ENCODE results near the gene BIN2.
"Not testable (repeated sequence)": the region's sequence is repeated elsewhere in the genome, so short reads cannot be mapped to it uniquely, and the experiment has no call there.

Gene BIN2

GRCh38 chr12:51337336-51337735, 13.4 kb upstream of the BIN2 start:
- not testable (repeated sequence) for H3K4me1 ChIP-seq (ENCODE audit: insufficient read depth, low read length); H3K9me3 ChIP-seq (ENCODE audit: low read length); H3K4me3 ChIP-seq (ENCODE audit: low read length); H2AFZ ChIP-seq (ENCODE audit: low read depth, low read length); H3K27me3 ChIP-seq (ENCODE audit: insufficient read depth, low read length); H3K36me3 ChIP-seq (ENCODE audit: insufficient read depth, low read length)

GRCh38 chr12:51335931-51336330, 12.0 kb upstream of the BIN2 start:
- Histone ChIP-seq H3K27me3 (ENCODE audit: insufficient read depth, low read length) (peaks cover 2% of the 10 kb centered on the region), H2AFZ (ENCODE audit: low read depth, low read length) (no peak overlapping the region), H3K36me3 (ENCODE audit: insufficient read depth, low read length) (no peaks in the 10 kb centered on the region), H3K9me3 (ENCODE audit: low read length) (no peaks in the 10 kb centered on the region), H3K4me1 (ENCODE audit: insufficient read depth, low read length) (no peaks in the 10 kb centered on the region), H3K4me3 (ENCODE audit: low read length) (no peak overlapping the region)

- H3K36me3 ChIP-seq (ENCODE audit: insufficient read depth, low read length), result no peaks in the 10 kb centered on the region
- H3K4me3 ChIP-seq (ENCODE audit: low read length), result no peak overlapping the region
- peaks cover 2% of the 10 kb centered on the region for H3K27me3 ChIP-seq (ENCODE audit: insufficient read depth, low read length)
These were observed 10.8 kb upstream of the BIN2 start for GRCh38 chr12:51334764-51335163.

GRCh38 chr12:51333536-51333935, 9.6 kb upstream of the BIN2 start:
- no peak overlapping the region for H3K4me3 ChIP-seq (ENCODE audit: low read length)
- no peak overlapping the region for H2AFZ ChIP-seq (ENCODE audit: low read depth, low read length)
- no peaks in the 10 kb centered on the region for H3K9me3 ChIP-seq (ENCODE audit: low read length)
- no peaks in the 10 kb centered on the region for H3K4me1 ChIP-seq (ENCODE audit: insufficient read depth, low read length)
- peaks cover 2% of the 10 kb centered on the region for H3K27me3 ChIP-seq (ENCODE audit: insufficient read depth, low read length)
- no peaks in the 10 kb centered on the region for H3K36me3 ChIP-seq (ENCODE audit: insufficient read depth, low read length)

More at GRCh38 chr12:51334764-51335163, 10.8 kb upstream of the BIN2 start:
- no peak overlapping the region for H2AFZ ChIP-seq (ENCODE audit: low read depth, low read length)
- H3K4me1 ChIP-seq (ENCODE audit: insufficient read depth, low read length), result no peaks in the 10 kb centered on the region
- H3K9me3 ChIP-seq (ENCODE audit: low read length), result no peaks in the 10 kb centered on the region

GRCh38 chr12:51330186-51330585, 6.2 kb upstream of the BIN2 start:
- Histone ChIP-seq H3K4me1 (ENCODE audit: insufficient read depth, low read length) (peaks cover 5% of the 10 kb centered on the region), H3K27me3 (ENCODE audit: insufficient read depth, low read length) (no peaks in the 10 kb centered on the region), H3K36me3 (ENCODE audit: insufficient read depth, low read length) (no peaks in the 10 kb centered on the region), H3K9me3 (ENCODE audit: low read length) (no peaks in the 10 kb centered on the region), H2AFZ (ENCODE audit: low read depth, low read length) (no peak overlapping the region), H3K4me3 (ENCODE audit: low read length) (no peak overlapping the region)

- no peak overlapping the region for H3K4me3 ChIP-seq (ENCODE audit: low read length)
- no peaks in the 10 kb centered on the region for H3K36me3 ChIP-seq (ENCODE audit: insufficient read depth, low read length)
- H3K9me3 ChIP-seq (ENCODE audit: low read length), result no peaks in the 10 kb centered on the region
- H3K4me1 ChIP-seq (ENCODE audit: insufficient read depth, low read length), result peaks cover 5% of the 10 kb centered on the region
- no peak overlapping the region for H2AFZ ChIP-seq (ENCODE audit: low read depth, low read length)
- H3K27me3 ChIP-seq (ENCODE audit: insufficient read depth, low read length), result no peaks in the 10 kb centered on the region
These were observed 5.8 kb upstream of the BIN2 start for GRCh38 chr12:51329742-51330141.

GRCh38 chr12:51328587-51328986, 4.6 kb upstream of the BIN2 start:
- Histone ChIP-seq H3K4me3 (ENCODE audit: low read length) (no peak overlapping the region), H3K27me3 (ENCODE audit: insufficient read depth, low read length) (no peaks in the 10 kb centered on the region), H3K4me1 (ENCODE audit: insufficient read depth, low read length) (peaks cover 5% of the 10 kb centered on the region), H2AFZ (ENCODE audit: low read depth, low read length) (no peak overlapping the region), H3K36me3 (ENCODE audit: insufficient read depth, low read length) (no peaks in the 10 kb centered on the region), H3K9me3 (ENCODE audit: low read length) (no peaks in the 10 kb centered on the region)

- Histone ChIP-seq H3K27me3 (ENCODE audit: insufficient read depth, low read length) (no peaks in the 10 kb centered on the region), H3K9me3 (ENCODE audit: low read length) (no peaks in the 10 kb centered on the region), H3K36me3 (ENCODE audit: insufficient read depth, low read length) (no peaks in the 10 kb centered on the region), H3K4me1 (ENCODE audit: insufficient read depth, low read length) (peaks cover 5% of the 10 kb centered on the region), H3K4me3 (ENCODE audit: low read length) (no peak overlapping the region), H2AFZ (ENCODE audit: low read depth, low read length) (no peak overlapping the region)
These were observed 2.9 kb upstream of the BIN2 start for GRCh38 chr12:51326698-51327439.

- no peak overlapping the region for H3K4me3 ChIP-seq (ENCODE audit: low read length)
- H3K9me3 ChIP-seq (ENCODE audit: low read length), result no peaks in the 10 kb centered on the region
- H3K27me3 ChIP-seq (ENCODE audit: insufficient read depth, low read length), result no peaks in the 10 kb centered on the region
- no peak overlapping the region for H2AFZ ChIP-seq (ENCODE audit: low read depth, low read length)
- peaks cover 17% of the 10 kb centered on the region for H3K4me1 ChIP-seq (ENCODE audit: insufficient read depth, low read length)
- H3K36me3 ChIP-seq (ENCODE audit: insufficient read depth, low read length), result no peaks in the 10 kb centered on the region
These were observed 979 bp upstream of the BIN2 start for GRCh38 chr12:51324953-51325352.

GRCh38 chr12:51323317-51323960, 535 bp downstream of the BIN2 start:
- no peak overlapping the region for H2AFZ ChIP-seq (ENCODE audit: low read depth, low read length)
- no peaks in the 10 kb centered on the region for H3K27me3 ChIP-seq (ENCODE audit: insufficient read depth, low read length)
- H3K36me3 ChIP-seq (ENCODE audit: insufficient read depth, low read length), result no peaks in the 10 kb centered on the region
- peaks cover 17% of the 10 kb centered on the region for H3K4me1 ChIP-seq (ENCODE audit: insufficient read depth, low read length)
- no peak overlapping the region for H3K4me3 ChIP-seq (ENCODE audit: low read length)
- H3K9me3 ChIP-seq (ENCODE audit: low read length), result no peaks in the 10 kb centered on the region

- Histone ChIP-seq H3K9me3 (ENCODE audit: low read length) (no peaks in the 10 kb centered on the region), H3K4me1 (ENCODE audit: insufficient read depth, low read length) (peaks cover 17% of the 10 kb centered on the region), H2AFZ (ENCODE audit: low read depth, low read length) (no peak overlapping the region), H3K4me3 (ENCODE audit: low read length) (no peak overlapping the region), H3K36me3 (ENCODE audit: insufficient read depth, low read length) (no peaks in the 10 kb centered on the region), H3K27me3 (ENCODE audit: insufficient read depth, low read length) (no peaks in the 10 kb centered on the region)
These were observed 1.5 kb downstream of the BIN2 start for GRCh38 chr12:51322452-51322851.

GRCh38 chr12:51321882-51322281, 2.1 kb downstream of the BIN2 start:
- no peaks in the 10 kb centered on the region for H3K27me3 ChIP-seq (ENCODE audit: insufficient read depth, low read length)
- H3K4me1 ChIP-seq (ENCODE audit: insufficient read depth, low read length), result peaks cover 16% of the 10 kb centered on the region
- no peak overlapping the region for H3K4me3 ChIP-seq (ENCODE audit: low read length)
- H3K9me3 ChIP-seq (ENCODE audit: low read length), result no peaks in the 10 kb centered on the region
- H3K36me3 ChIP-seq (ENCODE audit: insufficient read depth, low read length), result no peaks in the 10 kb centered on the region
- no peak overlapping the region for H2AFZ ChIP-seq (ENCODE audit: low read depth, low read length)

GRCh38 chr12:51320695-51321320, 3.2 kb downstream of the BIN2 start:
- H2AFZ ChIP-seq (ENCODE audit: low read depth, low read length), result no peak overlapping the region
- H3K4me1 ChIP-seq (ENCODE audit: insufficient read depth, low read length), result peaks cover 12% of the 10 kb centered on the region
- H3K9me3 ChIP-seq (ENCODE audit: low read length), result no peaks in the 10 kb centered on the region
- H3K27me3 ChIP-seq (ENCODE audit: insufficient read depth, low read length), result peaks cover 1% of the 10 kb centered on the region
- no peak overlapping the region for H3K4me3 ChIP-seq (ENCODE audit: low read length)
- H3K36me3 ChIP-seq (ENCODE audit: insufficient read depth, low read length), result no peaks in the 10 kb centered on the region
